Measurements from ENCODE around the gene SCN4B.

The SCN4B gene

GRCh38 chr11:118172356-118172755, 19.7 kb upstream of the SCN4B start:
- DNase-seq = no peak

- peak; percentile 51 for DNase-seq
Measured at GRCh38 chr11:118171269-118172062, 18.8 kb upstream of the SCN4B start.

- no peak for DNase-seq
Measured at GRCh38 chr11:118170882-118171268, 18.3 kb upstream of the SCN4B start.

- no peak for DNase-seq
Measured at GRCh38 chr11:118170231-118170630, 17.6 kb upstream of the SCN4B start.

GRCh38 chr11:118169300-118170140, 16.9 kb upstream of the SCN4B start:
- no peak for DNase-seq

- DNase-seq = no peak
Measured at GRCh38 chr11:118168751-118169150, 16.1 kb upstream of the SCN4B start.

GRCh38 chr11:118168316-118168715, 15.7 kb upstream of the SCN4B start:
- no peak for DNase-seq

- no peak for DNase-seq
Measured at GRCh38 chr11:118167906-118168305, 15.3 kb upstream of the SCN4B start.

GRCh38 chr11:118167253-118167652, 14.6 kb upstream of the SCN4B start:
- no peak for DNase-seq

DNA sequence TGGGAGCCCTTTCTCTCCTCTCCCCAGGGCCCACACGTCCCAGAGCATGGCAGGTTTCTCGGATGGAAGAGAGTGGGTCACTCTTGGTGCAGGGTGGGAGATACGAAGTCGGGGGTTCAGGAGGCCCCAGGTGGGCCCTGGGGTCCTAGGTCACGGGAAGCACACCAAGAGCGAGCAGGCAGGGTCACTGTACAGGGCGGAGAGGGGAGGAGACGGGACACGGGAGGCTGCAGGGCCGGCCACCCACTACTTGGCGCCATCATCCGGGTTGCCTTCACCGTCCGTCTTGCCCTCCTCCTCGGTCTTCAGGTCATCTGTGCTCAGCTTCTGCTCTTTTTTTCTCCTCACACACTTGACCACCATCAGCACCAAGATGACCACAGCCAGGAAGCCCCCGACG, 14.0 kb upstream of the SCN4B start:
- DNase-seq = no peak

GRCh38 chr11:118164885-118165284, 12.3 kb upstream of the SCN4B start:
- DNase-seq = no peak

GRCh38 chr11:118163494-118163893, 10.9 kb upstream of the SCN4B start:
- DNase-seq = no peak

- DNase-seq = no peak
Measured at GRCh38 chr11:118162846-118163245, 10.2 kb upstream of the SCN4B start.

- DNase-seq = no peak
Measured at GRCh38 chr11:118161786-118162185, 9.2 kb upstream of the SCN4B start.

GRCh38 chr11:118157186-118157895, 4.7 kb upstream of the SCN4B start:
- no peak for DNase-seq

GRCh38 chr11:118156531-118157185, 4.0 kb upstream of the SCN4B start:
- DNase-seq = no peak

DNA sequence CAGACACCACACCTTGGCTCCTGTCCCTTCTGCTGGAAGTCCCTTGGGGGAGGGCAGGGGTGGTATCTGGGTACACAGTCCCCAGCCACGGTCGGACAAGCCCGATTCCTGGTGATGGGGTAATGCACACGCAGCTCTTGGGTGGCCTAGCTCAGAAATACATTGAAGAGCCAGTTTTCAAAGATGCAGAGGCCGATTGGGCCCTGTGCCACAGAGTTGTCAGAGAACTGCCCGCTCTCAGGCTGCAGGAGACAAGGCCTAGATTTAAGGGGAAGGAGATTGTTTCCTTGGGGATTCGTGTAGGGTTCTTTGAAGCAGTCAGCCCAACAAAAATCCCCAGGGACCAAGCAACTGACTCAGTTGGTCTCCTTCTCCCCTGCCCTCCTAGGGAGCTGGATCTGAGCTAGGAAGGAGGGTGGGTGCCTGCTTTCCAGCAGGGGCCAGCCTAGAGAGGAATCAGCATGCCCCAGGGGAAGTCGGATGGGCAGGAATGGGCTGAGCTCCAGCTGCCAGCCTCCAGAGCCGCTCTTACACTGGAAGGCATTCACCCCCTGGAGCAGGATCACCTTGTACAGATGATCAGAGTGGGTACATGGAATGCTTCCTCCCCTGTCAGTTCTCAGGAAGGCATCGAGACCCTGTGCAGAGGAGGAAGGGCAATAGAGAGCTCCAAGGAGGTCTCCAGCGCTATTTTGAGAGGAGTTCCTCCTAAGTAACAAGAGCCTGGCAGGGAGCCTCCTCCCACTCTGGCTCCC, 3.3 kb upstream of the SCN4B start:
- no peak for DNase-seq

DNA sequence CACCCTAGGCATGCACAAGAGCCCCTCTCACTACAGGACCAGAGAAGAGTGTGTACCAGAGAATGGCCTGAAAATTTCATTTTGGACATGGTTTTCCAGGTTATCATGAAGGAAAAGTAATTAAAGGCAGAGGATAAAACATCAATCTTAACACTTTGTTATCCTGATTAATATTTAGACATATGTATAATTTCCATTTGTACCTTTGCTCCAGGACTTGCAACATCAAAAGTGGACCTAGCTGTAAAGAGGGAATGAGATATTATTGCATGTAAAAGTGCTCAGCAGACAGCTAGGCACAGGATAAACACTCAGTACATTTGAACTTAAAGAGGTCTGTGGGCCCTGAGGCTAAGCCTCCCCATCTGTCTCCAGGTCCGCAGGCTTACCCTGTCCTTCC, 2.0 kb upstream of the SCN4B start:
- DNase-seq = no peak

DNA sequence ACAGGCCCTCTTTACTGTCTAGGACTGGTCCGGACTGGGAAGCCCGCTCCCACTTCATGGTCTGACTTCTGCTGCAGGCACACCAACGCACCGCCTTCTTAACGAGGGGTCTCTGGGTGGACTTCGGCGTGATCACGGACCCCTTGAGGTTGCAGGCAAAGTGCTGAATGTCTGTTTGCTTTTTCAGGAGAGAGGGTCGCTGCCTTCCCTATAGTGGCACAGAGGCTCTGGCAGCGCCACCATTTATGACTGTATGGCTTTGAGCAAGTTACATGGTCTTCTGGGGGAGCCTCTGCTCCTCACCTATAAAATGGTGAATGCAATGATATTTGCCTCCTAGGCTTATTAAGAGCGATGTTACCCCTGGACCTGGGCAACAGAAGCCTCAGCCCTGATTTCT, 1.4 kb upstream of the SCN4B start:
- DNase-seq = no peak

- DNase-seq = no peak
Measured at GRCh38 chr11:118153516-118153915, 893 bp upstream of the SCN4B start.

DNA sequence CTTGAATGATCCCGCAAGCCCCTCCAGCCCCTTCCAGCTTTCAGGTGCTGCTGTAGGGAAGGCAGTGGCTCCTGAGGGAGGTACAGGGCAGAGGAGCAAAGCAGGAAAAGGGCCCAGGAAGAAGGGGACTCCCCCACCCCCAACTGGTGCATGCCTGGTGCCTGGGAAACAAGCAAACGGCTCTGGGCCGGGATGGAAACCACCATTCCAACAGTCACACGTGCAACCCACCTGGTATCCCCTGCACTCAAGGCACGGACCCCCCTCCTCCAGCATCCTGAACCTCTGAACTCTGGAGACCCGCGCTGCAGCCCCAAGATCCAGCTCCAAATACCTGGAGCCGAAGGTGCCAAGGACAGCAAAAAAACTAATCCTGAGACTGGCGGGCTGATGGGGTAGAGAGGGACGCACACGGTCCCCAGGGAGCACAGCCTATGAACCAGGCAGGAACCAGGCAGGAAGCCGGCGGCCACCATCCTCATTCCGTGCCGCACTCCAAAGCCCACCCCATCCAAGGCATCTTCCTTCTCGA, 537 bp downstream of the SCN4B start:
- DNase-seq = no peak

DNA sequence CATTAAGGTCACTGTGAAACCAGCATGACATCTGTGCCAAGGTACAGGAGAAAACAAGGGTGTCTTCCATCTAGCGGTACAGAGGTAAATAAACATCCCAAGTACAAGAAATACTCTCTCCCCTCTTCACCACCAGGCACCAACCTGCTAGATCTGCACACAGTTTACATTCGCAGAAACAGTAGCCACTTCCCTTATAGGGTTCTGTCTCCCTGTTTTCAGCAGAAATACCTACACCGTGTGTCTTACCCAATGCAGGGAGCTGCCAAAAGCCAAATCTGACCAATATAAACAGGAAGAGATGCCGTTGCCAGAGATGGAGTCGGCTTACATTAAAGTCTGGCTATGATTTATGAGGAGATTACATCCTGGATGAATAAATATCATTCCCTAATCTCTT, 1.2 kb downstream of the SCN4B start:
- no peak for DNase-seq
